NCI-H1092 (cell line): ENCODE measurements around the gene CPM.
"Not testable (repeated sequence)": the region's sequence is repeated elsewhere in the genome, so short reads cannot be mapped to it uniquely, and the experiment has no call there.

Experiments
- DNase-seq: peaks from one replicate; lab custom pipeline; 2025; lab: John Stamatoyannopoulos, UW

Gene CPM

DNA sequence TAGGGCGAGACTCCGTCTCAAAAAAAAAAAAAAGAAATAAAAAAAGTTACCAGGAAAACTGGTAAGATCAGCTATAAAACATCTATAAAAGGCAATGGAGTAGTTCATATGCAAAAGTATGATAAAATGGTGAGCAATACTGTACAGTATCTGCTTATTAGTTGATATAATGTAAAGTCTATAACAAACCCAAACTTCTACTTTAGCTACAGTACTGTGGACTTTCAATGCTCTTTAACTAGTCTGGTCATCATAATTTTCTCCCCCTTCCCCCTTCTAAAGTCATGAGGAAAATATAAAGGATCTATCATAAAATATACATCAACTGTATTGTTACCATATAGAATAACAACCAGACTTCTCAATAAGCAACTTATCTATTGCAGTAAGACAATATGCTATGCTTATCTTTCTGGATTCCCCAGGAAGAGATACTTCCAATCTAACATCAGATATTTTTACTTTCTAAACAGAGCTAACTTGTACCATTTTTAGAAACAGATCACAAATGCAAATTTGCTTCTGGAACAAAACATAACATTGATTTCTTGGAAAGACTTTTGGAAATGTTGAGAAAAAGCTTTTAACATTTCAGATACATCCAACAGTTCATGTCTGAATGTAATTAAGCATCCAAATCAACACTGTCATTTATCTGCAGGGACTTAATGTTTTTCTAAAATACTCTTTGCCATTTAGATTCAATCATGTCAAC, 81.2 kb downstream of the CPM start:
- DNase-seq: no peak

DNA sequence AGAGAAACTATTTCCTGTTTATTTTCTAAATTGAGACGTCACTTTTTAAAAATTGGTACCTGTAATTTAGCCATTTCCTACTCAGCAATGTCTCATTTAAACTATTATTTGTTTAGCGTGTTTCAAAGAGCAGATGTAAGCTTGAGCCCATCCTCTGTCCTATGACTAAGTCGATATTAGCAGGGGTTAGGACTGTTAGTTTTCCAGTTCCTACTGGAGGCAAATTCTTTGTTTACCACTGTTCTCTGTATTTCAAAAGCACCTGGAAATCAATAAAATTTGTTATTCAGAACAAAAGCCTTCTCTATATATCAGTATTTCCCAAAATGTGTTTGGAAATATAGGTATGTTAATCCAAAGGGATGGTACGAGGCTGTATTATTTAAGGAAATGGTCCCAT, 82.6 kb downstream of the CPM start:
- DNase-seq: no peak

DNA sequence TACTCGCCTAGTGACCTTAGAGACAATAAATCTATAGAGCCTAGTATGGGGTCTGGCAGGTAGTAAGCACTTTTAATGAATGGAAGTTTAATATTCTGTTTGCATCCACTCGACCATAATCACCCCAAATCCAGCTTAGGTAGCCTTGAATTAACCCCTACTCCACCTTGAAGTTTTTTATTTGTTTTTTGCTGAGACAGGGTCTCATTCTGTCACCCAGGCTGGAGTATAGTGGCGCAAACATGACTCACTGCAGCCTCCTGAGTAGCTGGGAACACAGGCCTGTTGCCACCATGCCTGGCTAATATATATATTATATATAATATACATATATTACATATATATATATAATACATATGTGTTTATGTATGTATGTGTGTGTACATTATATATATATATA, 86.2 kb downstream of the CPM start:
- DNase-seq: no peak

DNA sequence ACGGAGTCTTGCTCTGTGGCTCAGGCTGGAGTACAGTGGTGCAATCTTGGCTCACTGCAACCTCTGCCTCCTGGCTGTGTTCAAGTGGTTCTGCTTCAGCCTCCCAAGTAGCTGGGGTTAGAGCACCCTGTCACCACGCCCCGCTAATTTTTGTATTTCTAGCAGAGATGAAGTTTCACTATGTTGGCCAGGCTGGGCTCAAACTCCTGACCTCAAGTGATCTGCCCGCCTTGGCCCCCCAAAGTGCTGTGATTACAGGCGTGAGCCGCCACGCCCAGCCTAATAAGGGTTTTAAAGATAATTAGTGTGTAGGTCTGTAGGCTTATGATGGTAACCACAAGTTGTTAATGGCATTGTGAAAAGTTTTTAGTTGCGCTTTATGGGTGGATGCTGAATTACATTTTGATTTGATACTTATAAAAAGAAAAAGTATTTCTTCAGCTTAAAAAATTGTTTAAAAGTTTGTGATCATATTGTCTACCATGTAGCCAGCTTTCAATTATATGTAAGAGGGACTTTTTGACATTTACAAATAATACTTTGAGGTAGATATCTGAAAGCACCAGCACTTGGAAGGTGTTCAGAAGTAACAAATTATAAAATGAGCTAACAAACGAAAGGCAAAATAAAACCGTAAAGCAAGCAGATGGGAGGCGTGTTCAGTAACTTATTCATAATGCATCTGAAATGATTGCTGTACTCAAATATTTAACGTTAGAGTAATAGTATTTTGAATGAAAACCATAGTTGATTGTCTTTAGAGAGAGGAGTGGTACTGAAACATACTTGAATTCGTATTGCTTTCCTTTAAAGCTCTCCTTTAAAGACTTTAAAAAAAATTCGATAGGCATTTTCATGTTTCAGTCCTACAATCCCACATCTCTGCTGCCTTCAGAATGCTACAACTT, 87.9 kb downstream of the CPM start:
- no peak for DNase-seq

DNA sequence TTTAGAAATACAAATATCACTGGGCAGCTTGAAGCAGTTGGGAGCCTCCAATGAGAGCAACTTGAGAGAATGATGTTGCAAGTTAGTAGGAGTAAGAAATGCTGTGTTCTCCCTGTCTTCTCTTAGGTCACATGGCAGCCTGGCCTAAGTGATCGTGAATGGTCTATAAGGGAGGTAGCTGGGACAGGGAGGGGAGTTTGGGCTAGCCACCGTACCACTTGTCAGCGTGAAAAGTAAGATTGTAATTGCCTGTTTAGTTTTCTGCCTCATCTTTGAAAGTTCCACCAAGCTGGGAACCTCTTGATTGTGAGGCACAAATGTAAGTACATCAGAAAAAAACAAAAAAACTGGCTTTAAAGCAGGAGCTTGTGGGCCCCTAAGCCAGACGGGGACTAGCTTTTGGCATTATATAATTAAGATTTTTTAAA, 88.6 kb downstream of the CPM start:
- no peak for DNase-seq

DNA sequence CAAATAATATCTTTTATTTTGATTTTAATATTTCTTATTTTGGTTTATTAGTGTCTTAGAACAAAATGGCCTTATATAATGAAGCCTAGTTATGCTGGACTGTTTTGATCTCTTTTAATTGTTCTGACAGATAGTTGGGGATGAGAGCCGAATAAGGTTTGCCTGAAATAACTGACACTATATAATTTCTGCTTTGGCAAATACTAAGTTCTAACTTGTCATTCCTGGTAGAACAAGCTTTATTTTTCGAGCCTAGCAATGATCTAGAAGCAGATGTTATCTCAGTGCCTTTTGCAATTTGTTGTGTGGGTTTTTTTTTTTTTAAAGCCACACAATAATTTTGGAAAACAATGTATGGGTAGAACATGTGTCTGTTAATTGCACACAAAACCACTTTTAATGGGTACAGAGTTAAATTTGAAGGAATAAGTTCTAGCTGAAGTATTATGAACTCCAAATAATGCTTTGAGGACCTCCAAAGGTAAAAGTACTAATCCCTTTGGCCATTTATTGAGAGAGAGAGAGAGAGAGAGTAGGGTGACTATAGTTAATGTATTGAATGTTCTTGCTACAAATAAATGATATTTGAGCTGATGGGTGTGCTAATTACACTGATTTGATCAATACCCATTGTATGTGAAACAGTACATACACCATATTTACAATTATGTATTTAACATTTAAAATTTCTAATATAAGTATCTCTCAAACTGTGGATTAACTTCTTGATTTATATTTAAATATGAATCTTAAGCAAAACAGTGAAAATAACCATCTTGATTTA, 90.0 kb downstream of the CPM start:
- no peak for DNase-seq

DNA sequence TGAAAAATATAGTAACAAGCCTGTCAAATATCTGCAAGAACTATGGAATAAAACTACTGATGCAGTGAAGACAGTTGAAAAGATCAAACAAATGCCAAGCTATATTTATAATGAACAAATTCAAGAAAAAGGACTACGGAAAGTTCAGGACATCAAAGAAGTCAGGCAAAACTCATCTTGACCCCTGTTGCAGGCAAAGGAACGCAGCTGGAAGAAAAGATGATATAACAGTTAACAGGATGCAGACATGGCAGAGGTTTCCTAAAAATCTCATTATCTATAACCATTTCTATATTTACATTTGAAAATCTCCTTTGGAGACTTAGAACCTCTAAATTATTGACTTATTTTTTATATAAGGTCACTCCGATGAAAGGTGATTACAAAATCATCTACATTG, 90.8 kb downstream of the CPM start:
- no peak for DNase-seq

DNA sequence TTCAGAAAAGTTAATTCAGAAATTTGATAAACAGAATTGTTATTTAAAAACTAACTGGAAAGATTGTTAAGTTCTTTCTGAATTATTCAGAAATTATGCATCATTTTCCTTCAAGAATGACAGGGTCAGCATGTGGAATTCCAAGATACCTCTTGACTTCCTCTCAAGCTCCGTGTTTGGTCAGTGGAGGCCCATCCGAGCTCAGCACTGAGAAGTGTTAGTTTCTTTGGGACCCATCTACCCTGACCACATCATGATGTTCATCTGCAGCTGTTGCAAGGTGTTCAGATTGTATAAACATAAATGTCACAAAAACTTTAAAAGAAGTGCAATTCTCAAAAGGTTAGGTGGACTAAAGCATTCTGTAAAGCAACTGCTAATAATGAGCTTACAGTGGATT, 91.3 kb downstream of the CPM start:
- DNase-seq: no peak

DNA sequence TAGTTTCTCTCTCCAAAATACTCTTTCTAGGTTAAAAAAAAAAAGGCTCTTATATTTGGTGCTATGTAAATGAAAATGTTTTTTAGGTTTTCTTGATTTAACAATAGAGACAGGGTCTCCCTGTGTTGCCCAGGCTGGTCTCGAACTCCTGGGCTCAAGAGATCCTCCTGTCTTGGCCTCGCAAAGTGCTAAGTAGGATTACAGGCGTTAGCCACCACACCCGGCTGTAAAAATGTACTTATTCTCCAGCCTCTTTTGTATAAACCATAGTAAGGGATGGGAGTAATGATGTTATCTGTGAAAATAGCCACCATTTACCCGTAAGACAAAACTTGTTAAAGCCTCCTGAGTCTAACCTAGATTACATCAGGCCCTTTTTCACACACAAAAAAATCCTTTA, 91.8 kb downstream of the CPM start:
- not testable (repeated sequence) for DNase-seq

DNA sequence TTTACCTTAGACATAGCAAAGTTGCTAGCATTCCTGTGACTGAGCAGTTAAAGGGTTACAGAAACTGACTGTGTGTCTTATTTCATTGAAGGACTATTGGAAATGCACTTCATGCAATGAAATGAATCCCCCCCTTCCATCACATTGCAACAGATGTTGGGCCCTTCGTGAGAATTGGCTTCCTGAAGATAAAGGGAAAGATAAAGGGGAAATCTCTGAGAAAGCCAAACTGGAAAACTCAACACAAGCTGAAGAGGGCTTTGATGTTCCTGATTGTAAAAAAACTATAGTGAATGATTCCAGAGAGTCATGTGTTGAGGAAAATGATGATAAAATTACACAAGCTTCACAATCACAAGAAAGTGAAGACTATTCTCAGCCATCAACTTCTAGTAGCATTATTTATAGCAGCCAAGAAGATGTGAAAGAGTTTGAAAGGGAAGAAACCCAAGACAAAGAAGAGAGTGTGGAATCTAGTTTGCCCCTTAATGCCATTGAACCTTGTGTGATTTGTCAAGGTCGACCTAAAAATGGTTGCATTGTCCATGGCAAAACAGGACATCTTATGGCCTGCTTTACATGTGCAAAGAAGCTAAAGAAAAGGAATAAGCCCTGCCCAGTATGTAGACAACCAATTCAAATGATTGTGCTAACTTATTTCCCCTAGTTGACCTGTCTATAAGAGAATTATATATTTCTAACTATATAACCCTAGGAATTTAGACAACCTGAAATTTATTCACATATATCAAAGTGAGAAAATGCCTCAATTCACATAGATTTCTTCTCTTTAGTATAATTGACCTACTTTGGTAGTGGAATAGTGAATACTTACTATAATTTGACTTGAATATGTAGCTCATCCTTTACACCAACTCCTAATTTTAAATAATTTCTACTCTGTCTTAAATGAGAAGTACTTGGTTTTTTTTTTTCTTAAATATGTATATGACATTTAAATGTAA, 93.5 kb downstream of the CPM start:
- DNase-seq: no peak

DNA sequence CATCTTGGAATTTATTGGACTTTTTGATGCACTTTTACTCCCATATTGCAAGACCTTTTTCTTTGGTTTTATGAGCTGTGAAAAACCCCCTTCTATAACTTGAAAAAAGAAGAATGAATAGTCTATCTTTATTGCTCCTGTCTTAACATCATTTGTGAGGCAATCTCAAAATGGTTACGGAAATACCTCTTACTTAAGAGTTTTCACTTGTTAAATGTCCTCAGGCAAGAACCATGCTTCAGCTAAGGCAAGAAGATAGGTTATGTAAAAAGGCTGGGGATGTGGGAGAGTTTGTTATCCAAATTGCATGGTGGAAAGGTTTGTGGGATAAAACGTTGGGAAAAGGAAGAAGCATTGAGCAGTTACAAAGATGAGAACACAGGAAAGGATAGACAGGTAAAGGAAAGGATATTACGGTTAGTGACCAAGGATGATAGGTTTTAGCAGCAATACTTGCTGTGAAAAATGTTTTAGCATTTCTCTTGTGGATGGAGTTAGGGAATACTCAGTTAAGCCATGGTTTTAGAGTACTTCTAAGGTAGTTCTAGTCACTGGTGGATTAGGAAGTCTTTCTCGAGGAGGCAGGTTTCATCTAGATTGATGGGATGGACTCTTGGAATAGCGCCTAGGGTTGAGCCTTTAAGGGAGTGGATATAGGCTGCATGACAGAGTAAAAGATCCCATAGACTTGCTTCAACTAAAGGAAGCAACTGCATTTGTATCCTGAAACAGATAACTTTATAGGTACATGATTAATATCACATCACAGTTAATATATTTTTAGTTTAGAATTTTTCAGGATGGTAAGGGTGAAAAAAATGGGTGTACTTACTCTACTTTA, 94.7 kb downstream of the CPM start:
- DNase-seq: no peak

DNA sequence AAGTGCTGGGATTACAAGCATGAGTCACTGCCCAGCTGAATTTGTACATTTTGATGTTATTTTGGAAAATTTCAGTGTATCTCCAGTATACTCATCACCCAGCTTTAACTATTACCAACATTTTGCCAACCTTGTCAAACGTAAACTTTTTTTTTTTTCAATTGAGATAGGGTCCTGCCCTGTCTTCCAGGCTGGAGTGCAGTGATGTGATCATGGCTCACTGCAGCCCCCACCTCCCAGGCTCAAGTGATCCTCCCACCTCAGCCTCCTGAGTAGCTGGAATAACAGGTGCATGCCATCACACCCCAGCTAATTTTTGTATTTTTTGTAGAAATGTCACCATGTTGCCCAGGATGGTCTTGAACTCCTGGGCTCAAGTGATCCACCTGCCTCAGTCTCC, 95.8 kb downstream of the CPM start:
- no peak for DNase-seq

DNA sequence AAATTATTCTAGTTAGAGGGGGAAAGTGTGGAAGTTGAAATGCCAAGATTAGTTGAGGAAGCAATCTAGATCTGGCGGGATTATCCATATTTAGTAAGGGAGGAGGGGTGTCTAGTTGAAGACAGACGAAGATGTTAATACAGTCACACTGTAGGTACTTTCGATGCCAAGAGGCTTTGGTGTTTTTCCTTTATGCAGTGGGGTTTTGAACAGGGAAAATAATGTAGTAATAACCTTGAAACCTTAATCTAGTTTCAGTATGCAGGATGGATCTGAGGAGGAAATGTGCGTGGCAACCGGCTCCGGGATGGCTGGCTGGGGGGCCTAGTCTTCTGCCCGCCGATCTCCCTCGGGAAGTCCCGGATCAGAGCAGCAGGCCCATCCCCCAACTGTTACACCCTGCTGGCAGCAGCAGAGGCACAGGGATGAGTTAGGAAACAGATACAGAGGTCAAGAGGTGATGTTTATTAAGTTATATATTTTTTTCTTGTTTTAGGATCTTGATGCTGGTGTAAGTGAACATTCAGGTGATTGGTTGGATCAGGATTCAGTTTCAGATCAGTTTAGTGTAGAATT, 97.5 kb downstream of the CPM start:
- DNase-seq: no peak

DNA sequence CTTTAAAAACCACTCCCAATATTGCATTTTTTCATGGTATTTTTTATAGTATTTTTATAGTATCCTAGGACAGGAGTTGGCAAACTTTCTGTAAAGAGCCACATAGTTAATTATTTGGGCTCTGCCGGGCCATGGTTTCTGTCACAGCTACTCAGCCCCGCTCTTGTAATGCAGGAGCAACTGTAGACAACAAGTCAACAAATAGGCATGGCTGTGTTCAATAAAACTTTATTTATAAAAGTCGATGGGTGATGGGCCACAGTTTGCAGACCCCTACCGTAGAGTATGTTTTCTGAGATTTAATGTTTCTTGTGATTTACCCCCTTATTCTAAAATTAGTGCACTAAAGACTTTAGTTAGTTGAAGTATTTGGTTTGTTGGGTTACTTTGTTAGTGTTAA, 99.5 kb downstream of the CPM start:
- DNase-seq: no peak

DNA sequence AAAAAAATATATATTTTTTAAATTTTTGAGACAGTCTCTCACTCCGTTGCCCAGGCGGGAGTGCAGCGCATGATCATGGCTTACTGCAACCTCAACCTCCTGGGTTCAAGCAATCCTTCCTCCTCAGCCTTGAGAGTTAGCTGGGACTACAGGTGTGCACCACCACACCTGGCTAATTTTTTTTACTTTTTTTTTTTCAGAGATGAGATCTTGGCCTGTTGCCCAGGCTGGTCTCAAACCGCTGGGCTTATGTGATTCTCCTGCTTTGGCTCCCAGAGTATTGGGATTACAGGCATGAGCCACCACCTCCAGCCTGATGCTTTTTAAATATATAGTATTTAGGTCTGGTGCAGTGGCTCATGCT, 100.5 kb downstream of the CPM start:
- no peak for DNase-seq

DNA sequence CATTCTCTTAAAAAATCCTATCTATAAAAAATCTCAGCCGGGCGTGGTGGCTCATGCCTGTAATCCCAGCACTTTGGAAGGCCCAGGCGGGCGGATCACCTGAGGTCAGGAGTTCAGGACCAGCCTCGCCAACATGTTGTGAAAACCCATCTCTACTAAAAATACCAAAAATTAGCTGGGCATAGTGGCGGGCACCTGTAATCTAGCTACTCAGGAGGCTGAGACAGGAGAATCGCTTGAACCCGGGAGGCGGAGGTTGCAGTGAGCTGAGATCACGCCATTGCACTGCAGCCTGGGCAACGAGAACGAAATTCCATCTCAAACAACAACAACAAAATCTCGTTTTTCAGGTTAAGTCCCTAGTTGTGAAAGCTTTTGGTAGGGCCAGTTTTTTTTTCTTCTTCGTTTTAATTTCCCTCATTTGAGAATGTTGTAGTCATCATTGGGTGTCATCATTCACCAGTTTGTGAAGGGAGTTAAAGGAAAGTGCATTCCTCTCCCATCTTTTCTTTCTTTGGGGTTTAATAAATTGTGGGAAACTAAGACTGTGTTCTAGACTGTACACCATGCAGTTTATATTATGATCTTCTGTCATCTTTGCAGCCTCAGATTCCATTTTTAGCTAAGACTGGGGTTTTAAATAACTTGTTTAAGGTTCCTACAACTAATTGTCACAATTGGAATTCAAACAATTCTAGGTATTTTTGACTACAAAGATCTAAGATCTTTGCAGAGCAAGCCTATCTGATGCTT, 101.0 kb downstream of the CPM start:
- no peak for DNase-seq

DNA sequence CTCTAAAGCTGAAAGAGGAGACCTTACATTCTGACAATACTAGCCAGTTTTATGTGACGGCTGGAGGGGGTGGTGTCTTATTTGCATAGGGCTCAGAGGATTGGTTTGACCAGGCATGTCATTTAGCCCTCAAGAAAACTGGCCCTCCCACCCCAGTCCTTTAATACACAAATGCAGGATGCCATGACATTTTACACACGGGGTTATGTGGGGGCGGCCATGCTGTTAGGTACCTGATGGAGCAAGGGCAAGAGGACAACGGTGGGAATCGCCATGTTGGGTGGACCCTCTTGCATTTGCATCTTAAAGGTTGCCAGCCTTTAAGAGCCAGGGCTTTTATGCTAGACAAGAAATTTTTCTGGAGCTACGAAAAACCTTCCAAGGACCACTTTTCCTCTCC, 101.7 kb downstream of the CPM start:
- no peak for DNase-seq

DNA sequence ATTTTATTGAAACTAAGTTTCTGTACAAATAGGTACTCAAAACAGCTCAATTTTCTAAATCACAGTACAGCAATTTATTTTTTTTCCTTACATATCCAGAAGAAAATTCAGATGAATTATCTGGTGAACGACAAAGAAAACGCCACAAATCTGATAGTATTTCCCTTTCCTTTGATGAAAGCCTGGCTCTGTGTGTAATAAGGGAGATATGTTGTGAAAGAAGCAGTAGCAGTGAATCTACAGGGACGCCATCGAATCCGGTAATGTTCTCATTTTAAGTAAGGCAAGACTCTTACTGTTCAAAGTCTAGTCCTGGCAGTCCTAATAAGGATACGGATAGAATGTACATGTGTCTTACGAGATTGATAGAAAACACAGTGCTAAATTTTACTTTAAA, 104.3 kb downstream of the CPM start:
- DNase-seq: no peak

DNA sequence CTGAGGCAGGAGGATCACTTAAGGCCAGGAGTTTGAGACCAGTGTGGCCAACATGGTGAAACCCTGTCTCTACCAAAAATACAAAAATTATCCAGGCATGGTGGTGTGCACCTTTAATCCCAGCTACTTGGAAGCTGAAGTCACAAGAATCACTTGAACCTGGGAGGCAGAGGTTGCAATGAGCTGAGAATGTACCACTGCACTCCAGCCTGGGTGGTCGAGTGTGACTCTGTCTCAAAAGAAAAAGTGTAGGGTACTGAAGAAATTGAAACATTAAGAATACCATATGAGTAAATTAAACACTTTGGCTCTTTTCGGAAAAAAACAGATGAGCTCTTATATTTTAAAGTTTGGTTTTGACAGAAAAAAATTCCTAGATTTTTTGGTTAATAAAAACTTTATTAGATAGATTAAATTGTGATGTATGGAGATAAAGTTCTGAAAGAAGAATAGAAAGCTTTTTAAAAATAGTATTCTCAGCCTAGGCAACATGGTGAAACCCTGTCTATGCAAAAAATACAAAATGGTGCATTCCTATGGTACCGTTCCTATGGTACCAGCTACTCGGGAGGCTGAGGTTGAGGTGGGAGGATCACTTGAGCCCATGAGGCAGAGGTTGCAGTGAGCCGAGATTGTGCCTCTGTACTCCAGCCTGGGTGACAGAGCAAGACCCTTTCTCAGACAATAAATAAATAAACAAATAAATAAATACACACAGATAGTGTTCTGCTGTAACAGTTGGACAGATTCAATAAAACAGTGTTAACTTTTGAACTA, 104.9 kb downstream of the CPM start:
- no peak for DNase-seq
